GM23338 (cell line): Measurements from ENCODE around the gene ATP1A3. TPM values are rescaled to one million over a fixed set of nuclear protein-coding genes. Genes with fewer than 3 reads are reported as not detected.

Experiments
- ATAC-seq: fragments of 200-7000 bp; cut with Tn5 transposase; 3 replicates; pipeline ENCODE4 v1.9.1; 2020
- DNase-seq: peaks from one replicate; pipeline ENCODE4 v3.0.0-alpha.2; 2015; ENCODE audit warnings: low spot score
- H2AFZ ChIP-seq: fragments of 200-600 bp; sonication (generic); 2 replicates; pipeline ENCODE4 v1.8.0; 2016; ENCODE audit warnings: antibody characterized with exemption, mild to moderate bottlenecking, moderate library complexity
- H3F3A ChIP-seq: fragments of 200-600 bp; sonication (generic); replicated peaks from 2 replicates; pipeline ENCODE4 v1.8.0; 2017; ENCODE audit warnings: antibody characterized with exemption, mixed run types, low read depth
- H3K27ac ChIP-seq: fragments of 200-600 bp; sonication (generic); 2 replicates; pipeline ENCODE4 v1.6.1; 2016; ENCODE audit warnings: low read depth
- H3K27me3 ChIP-seq: fragments of 200-600 bp; sonication (generic); 2 replicates; pipeline ENCODE4 v1.8.0; 2016; ENCODE audit warnings: mild to moderate bottlenecking, mixed run types, moderate library complexity; ENCODE audit not compliant: insufficient read depth
- H3K36me3 ChIP-seq: fragments of 200-600 bp; sonication (generic); 2 replicates; pipeline ENCODE4 v1.8.0; 2016; ENCODE audit warnings: mild to moderate bottlenecking; ENCODE audit not compliant: insufficient read depth
- H3K4me1 ChIP-seq: fragments of 200-600 bp; sonication (generic); 2 replicates; pipeline ENCODE4 v1.8.0; 2016; ENCODE audit warnings: mild to moderate bottlenecking, moderate library complexity; ENCODE audit not compliant: insufficient read depth
- H3K4me2 ChIP-seq: fragments of 200-600 bp; sonication (generic); 2 replicates; pipeline ENCODE4 v1.7.1; 2017; ENCODE audit warnings: mixed run types
- H3K4me3 ChIP-seq: fragments of 200-600 bp; sonication (generic); 2 replicates; pipeline ENCODE4 v1.6.1; 2016; ENCODE audit warnings: mixed run types
- H3K79me2 ChIP-seq: fragments of 200-600 bp; sonication (generic); replicated peaks from 2 replicates; pipeline ENCODE4 v1.8.0; 2017; ENCODE audit warnings: mild to moderate bottlenecking; ENCODE audit not compliant: insufficient read depth
- H3K9me2 ChIP-seq: fragments of 200-600 bp; sonication (generic); 2 replicates; pipeline ENCODE4 v1.8.0; 2017; ENCODE audit not compliant: insufficient read depth
- H4K20me1 ChIP-seq: fragments of 200-600 bp; sonication (generic); replicated peaks from 2 replicates; pipeline ENCODE4 v1.8.0; 2017; ENCODE audit warnings: mild to moderate bottlenecking; ENCODE audit not compliant: insufficient read depth
- H3K27ac Mint-ChIP-seq: 2 replicates; pipeline ENCODE4 v1.8.0; 2020; ENCODE audit warnings: inconsistent platforms, mild to moderate bottlenecking, moderate library complexity, mixed read lengths
- H3K27me3 Mint-ChIP-seq: 3 replicates; pipeline ENCODE4 v1.8.0; 2022; ENCODE audit warnings: low read depth, mild to moderate bottlenecking, moderate library complexity, mixed read lengths, inconsistent platforms; ENCODE audit not compliant: insufficient read depth, poor library complexity
- H3K36me3 Mint-ChIP-seq: 3 replicates; pipeline ENCODE4 v1.8.0; 2021; ENCODE audit warnings: low read depth, mild to moderate bottlenecking, inconsistent platforms, moderate library complexity, mixed read lengths
- H3K4me1 Mint-ChIP-seq: 3 replicates; pipeline ENCODE4 v1.8.0; 2020; ENCODE audit warnings: mild to moderate bottlenecking, inconsistent platforms, mixed read lengths
- H3K4me3 Mint-ChIP-seq: 3 replicates; pipeline ENCODE4 v1.8.0; 2021; ENCODE audit warnings: moderate library complexity, mild to moderate bottlenecking, inconsistent platforms, mixed read lengths
- H3K9me3 Mint-ChIP-seq: 3 replicates; pipeline ENCODE4 v1.8.0; 2020; ENCODE audit warnings: moderate library complexity, mild to moderate bottlenecking, inconsistent platforms, mixed read lengths
- EZH2 ChIP-seq: fragments of 200-600 bp; sonication (generic); IDR thresholded peaks from one replicate; pipeline ENCODE4 v1.8.0; 2017; ENCODE audit warnings: antibody characterized with exemption, mild to moderate bottlenecking, low read depth; ENCODE audit not compliant: unreplicated experiment
- POLR2AphosphoS5 ChIP-seq: IDR thresholded peaks from 2 replicates; pipeline ENCODE4 v1.6.1; 2016; ENCODE audit warnings: antibody characterized with exemption, low read depth
- STAT1 ChIP-seq: IDR thresholded peaks from one replicate; pipeline ENCODE4 v1.6.1; 2016; ENCODE audit warnings: antibody characterized with exemption; ENCODE audit not compliant: unreplicated experiment
- ZNF114 ChIP-seq: fragments of 250-450 bp; sonication (Bioruptor Pico); IDR thresholded peaks from 2 replicates; pipeline ENCODE4 v1.5.0; 2020; ENCODE audit warnings: mild to moderate bottlenecking, moderate library complexity
- ZNF331 ChIP-seq: fragments of 250-450 bp; sonication (Bioruptor Pico); IDR thresholded peaks from 2 replicates; pipeline ENCODE4 v1.5.0; 2020; ENCODE audit warnings: low read depth, mild to moderate bottlenecking, moderate library complexity
- polyA plus RNA-seq: library from polyadenylated mRNA; unstranded; fragments of >200 nt; fragmentation: Nextera tagmentation; extraction: Ambion mirVana; gene quantifications from 2 replicates; pipeline ENCODE4 v1.2.1, GENCODE V29; 2016
- total RNA-seq: library from RNA; depleted of rRNA; stranded (reverse); fragments of >200 nt; shearing (Covaris generic); gene quantifications from 2 replicates; pipeline ENCODE4 v1.2.3, GENCODE V29; 2014
- TF ChIP-seq, protein P1 (sequence below), 2 experiments: fragments of 200-600 bp in 1 of 2; sonication (generic) in 1 of 2; conservative IDR thresholded peaks; 2 replicates each; pipeline versions ENCODE4 v1.5.1 to v1.6.1; 2016 to 2017; ENCODE audit warnings: antibody characterized with exemption in 2 of 2, low read depth in 2 of 2, mild to moderate bottlenecking in 2 of 2, moderate library complexity in 1 of 2
- TF ChIP-seq, protein P2 (sequence below): IDR thresholded peaks from 2 replicates; pipeline ENCODE4 v1.6.1; 2016; ENCODE audit warnings: antibody characterized with exemption
- TF ChIP-seq, protein P3 (sequence below): IDR thresholded peaks from one replicate; pipeline ENCODE4 v1.6.1; 2018; ENCODE audit warnings: antibody characterized with exemption; ENCODE audit not compliant: unreplicated experiment
- TF ChIP-seq, protein P4 (sequence below): fragments of 250-450 bp; sonication (Bioruptor Pico); IDR thresholded peaks from 2 replicates; pipeline ENCODE4 v1.5.0; 2020; ENCODE audit warnings: mild to moderate bottlenecking, moderate library complexity

ATP1A3 gene
- total and polyA plus RNA-seq, 2 experiments from 2014 or later: 11.5 to 37.3 TPM

DNA sequence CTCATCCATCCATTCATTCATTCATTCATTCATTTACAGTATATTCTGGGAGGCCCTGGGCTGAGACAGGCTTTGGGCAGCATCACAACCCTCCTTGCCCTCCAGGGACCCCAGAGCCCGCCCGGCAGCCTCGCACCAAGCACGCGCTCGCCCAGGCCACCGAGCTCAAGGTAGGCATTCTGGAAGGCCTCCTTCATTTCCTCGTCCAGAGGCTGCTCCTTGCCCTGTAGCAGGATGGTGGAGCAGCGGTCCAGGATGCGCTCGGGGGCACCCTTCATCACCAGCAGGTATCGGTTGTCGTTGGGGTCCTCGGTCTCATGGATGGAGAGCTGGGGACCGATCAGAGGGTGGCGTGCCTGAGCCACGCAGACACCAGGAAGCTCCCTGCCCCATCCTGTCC lies 15.6 kb downstream of the ATP1A3 start:
- Histone ChIP-seq H2AFZ (no peak overlapping the region), H3K9me2 (no peaks in the 10 kb centered on the region), H3F3A (0 out of 2 replicates have a peak, but pooled peaks cover 3% of the 10 kb centered on the region), H3K27ac (no peak overlapping the region), H3K4me1 (no peaks in the 10 kb centered on the region), H3K27me3 (no peaks in the 10 kb centered on the region), H3K4me2 (no peak overlapping the region), H3K79me2 (no peaks in the 10 kb centered on the region), H4K20me1 (peaks cover 4% of the 10 kb centered on the region; the same call in 1 of the 2 replicates), H3K36me3 (no peaks in the 10 kb centered on the region), H3K4me3 (no peak overlapping the region)
- no peak overlapping the region for H3K27ac Mint-ChIP-seq
- H3K36me3 Mint-ChIP-seq: peaks cover 21% of the 10 kb centered on the region
- peaks cover 3% of the 10 kb centered on the region for H3K27me3 Mint-ChIP-seq
- TF ChIP-seq, protein P1, sequence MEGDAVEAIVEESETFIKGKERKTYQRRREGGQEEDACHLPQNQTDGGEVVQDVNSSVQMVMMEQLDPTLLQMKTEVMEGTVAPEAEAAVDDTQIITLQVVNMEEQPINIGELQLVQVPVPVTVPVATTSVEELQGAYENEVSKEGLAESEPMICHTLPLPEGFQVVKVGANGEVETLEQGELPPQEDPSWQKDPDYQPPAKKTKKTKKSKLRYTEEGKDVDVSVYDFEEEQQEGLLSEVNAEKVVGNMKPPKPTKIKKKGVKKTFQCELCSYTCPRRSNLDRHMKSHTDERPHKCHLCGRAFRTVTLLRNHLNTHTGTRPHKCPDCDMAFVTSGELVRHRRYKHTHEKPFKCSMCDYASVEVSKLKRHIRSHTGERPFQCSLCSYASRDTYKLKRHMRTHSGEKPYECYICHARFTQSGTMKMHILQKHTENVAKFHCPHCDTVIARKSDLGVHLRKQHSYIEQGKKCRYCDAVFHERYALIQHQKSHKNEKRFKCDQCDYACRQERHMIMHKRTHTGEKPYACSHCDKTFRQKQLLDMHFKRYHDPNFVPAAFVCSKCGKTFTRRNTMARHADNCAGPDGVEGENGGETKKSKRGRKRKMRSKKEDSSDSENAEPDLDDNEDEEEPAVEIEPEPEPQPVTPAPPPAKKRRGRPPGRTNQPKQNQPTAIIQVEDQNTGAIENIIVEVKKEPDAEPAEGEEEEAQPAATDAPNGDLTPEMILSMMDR (conservative IDR thresholded peaks at IDR 0.05; ENCODE audit: low read depth in 2 of 2): peak in 1 of 2 experiments; percentile 51; a peak in 2 of 4 replicates
- no peak for TF ChIP-seq POLR2AphosphoS5
- H3K9me3 Mint-ChIP-seq: no peaks in the 10 kb centered on the region
- DNase-seq: no peak
- ATAC-seq: peak; percentile 36; the same call in 2 of the 3 replicates
- no peak overlapping the region for H3K4me3 Mint-ChIP-seq
- H3K4me1 Mint-ChIP-seq: no peaks in the 10 kb centered on the region

DNA sequence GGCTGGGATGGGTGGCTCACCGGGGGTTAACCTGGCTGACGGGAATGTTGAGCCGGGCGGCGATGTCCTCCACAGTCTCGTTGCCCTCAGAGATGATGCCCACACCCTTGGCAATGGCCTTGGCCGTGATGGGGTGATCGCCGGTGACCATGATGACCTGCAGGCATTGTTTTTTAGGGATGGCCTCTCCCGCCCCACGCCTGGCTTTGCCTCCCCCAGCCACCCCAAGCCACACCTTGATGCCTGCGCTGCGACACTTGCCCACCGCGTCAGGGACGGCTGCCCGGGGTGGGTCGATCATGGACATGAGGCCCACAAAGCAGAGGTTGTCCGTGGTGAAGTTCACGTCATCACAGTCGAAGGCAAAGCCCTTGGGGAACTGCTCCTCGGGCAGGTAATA lies 16.1 kb downstream of the ATP1A3 start:
- Histone ChIP-seq H3K79me2 (no peaks in the 10 kb centered on the region), H3K27me3 (no peaks in the 10 kb centered on the region), H3K9me2 (no peaks in the 10 kb centered on the region), H3K36me3 (no peaks in the 10 kb centered on the region), H4K20me1 (peaks cover 4% of the 10 kb centered on the region; the same call in 1 of the 2 replicates), H3K4me1 (no peaks in the 10 kb centered on the region; the same call in 1 of the 2 replicates), H3K4me3 (no peak overlapping the region), H3K4me2 (no peak overlapping the region), H2AFZ (no peak overlapping the region), H3F3A (0 out of 2 replicates have a peak, but pooled peaks cover 3% of the 10 kb centered on the region), H3K27ac (no peak overlapping the region)
- Mint-ChIP-seq H3K4me1 (no peaks in the 10 kb centered on the region), H3K27ac (no peak overlapping the region), H3K9me3 (no peaks in the 10 kb centered on the region), H3K27me3 (peaks cover 3% of the 10 kb centered on the region), H3K36me3 (peaks cover 21% of the 10 kb centered on the region), H3K4me3 (no peak overlapping the region)
- ATAC-seq (no peak), DNase-seq (no peak)
- no peak for TF ChIP-seq EZH2
- TF ChIP-seq STAT1: no peak
- TF ChIP-seq, protein P2, sequence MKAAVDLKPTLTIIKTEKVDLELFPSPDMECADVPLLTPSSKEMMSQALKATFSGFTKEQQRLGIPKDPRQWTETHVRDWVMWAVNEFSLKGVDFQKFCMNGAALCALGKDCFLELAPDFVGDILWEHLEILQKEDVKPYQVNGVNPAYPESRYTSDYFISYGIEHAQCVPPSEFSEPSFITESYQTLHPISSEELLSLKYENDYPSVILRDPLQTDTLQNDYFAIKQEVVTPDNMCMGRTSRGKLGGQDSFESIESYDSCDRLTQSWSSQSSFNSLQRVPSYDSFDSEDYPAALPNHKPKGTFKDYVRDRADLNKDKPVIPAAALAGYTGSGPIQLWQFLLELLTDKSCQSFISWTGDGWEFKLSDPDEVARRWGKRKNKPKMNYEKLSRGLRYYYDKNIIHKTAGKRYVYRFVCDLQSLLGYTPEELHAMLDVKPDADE: no peak
- TF ChIP-seq ZNF114 (CRISPR knock-in tag): no peak
- no peak for TF ChIP-seq ZNF331 (CRISPR knock-in tag)
- TF ChIP-seq, protein P3, sequence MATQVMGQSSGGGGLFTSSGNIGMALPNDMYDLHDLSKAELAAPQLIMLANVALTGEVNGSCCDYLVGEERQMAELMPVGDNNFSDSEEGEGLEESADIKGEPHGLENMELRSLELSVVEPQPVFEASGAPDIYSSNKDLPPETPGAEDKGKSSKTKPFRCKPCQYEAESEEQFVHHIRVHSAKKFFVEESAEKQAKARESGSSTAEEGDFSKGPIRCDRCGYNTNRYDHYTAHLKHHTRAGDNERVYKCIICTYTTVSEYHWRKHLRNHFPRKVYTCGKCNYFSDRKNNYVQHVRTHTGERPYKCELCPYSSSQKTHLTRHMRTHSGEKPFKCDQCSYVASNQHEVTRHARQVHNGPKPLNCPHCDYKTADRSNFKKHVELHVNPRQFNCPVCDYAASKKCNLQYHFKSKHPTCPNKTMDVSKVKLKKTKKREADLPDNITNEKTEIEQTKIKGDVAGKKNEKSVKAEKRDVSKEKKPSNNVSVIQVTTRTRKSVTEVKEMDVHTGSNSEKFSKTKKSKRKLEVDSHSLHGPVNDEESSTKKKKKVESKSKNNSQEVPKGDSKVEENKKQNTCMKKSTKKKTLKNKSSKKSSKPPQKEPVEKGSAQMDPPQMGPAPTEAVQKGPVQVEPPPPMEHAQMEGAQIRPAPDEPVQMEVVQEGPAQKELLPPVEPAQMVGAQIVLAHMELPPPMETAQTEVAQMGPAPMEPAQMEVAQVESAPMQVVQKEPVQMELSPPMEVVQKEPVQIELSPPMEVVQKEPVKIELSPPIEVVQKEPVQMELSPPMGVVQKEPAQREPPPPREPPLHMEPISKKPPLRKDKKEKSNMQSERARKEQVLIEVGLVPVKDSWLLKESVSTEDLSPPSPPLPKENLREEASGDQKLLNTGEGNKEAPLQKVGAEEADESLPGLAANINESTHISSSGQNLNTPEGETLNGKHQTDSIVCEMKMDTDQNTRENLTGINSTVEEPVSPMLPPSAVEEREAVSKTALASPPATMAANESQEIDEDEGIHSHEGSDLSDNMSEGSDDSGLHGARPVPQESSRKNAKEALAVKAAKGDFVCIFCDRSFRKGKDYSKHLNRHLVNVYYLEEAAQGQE: no peak
- TF ChIP-seq, protein P4, sequence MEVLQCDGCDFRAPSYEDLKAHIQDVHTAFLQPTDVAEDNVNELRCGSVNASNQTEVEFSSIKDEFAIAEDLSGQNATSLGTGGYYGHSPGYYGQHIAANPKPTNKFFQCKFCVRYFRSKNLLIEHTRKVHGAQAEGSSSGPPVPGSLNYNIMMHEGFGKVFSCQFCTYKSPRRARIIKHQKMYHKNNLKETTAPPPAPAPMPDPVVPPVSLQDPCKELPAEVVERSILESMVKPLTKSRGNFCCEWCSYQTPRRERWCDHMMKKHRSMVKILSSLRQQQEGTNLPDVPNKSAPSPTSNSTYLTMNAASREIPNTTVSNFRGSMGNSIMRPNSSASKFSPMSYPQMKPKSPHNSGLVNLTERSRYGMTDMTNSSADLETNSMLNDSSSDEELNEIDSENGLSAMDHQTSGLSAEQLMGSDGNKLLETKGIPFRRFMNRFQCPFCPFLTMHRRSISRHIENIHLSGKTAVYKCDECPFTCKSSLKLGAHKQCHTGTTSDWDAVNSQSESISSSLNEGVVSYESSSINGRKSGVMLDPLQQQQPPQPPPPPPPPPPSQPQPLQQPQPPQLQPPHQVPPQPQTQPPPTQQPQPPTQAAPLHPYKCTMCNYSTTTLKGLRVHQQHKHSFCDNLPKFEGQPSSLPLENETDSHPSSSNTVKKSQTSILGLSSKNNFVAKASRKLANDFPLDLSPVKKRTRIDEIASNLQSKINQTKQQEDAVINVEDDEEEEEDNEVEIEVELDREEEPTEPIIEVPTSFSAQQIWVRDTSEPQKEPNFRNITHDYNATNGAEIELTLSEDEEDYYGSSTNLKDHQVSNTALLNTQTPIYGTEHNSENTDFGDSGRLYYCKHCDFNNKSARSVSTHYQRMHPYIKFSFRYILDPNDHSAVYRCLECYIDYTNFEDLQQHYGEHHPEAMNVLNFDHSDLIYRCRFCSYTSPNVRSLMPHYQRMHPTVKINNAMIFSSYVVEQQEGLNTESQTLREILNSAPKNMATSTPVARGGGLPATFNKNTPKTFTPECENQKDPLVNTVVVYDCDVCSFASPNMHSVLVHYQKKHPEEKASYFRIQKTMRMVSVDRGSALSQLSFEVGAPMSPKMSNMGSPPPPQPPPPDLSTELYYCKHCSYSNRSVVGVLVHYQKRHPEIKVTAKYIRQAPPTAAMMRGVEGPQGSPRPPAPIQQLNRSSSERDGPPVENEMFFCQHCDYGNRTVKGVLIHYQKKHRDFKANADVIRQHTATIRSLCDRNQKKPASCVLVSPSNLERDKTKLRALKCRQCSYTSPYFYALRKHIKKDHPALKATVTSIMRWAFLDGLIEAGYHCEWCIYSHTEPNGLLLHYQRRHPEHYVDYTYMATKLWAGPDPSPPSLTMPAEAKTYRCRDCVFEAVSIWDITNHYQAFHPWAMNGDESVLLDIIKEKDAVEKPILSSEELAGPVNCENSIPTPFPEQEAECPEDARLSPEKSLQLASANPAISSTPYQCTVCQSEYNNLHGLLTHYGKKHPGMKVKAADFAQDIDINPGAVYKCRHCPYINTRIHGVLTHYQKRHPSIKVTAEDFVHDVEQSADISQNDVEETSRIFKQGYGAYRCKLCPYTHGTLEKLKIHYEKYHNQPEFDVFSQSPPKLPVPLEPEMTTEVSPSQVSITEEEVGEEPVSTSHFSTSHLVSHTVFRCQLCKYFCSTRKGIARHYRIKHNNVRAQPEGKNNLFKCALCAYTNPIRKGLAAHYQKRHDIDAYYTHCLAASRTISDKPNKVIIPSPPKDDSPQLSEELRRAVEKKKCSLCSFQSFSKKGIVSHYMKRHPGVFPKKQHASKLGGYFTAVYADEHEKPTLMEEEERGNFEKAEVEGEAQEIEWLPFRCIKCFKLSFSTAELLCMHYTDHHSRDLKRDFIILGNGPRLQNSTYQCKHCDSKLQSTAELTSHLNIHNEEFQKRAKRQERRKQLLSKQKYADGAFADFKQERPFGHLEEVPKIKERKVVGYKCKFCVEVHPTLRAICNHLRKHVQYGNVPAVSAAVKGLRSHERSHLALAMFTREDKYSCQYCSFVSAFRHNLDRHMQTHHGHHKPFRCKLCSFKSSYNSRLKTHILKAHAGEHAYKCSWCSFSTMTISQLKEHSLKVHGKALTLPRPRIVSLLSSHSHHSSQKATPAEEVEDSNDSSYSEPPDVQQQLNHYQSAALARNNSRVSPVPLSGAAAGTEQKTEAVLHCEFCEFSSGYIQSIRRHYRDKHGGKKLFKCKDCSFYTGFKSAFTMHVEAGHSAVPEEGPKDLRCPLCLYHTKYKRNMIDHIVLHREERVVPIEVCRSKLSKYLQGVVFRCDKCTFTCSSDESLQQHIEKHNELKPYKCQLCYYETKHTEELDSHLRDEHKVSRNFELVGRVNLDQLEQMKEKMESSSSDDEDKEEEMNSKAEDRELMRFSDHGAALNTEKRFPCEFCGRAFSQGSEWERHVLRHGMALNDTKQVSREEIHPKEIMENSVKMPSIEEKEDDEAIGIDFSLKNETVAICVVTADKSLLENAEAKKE: no peak
